Activated CD8-positive, alpha-beta memory T cell treated with anti-CD3 and anti-CD28 coated beads for 4 hours (primary cell): Measurements from ENCODE around the gene VILL.

Experiments used
- DNase-seq, 2 donors: peaks; one replicate each; pipeline ENCODE4 v3.0.0-alpha.2; 2020; ENCODE audit warnings: low read depth in 2 of 2

Gene VILL

GRCh38 chr3:38000965-38001455 lies 10.4 kb downstream of the VILL start:
- no peak for DNase-seq

DNA sequence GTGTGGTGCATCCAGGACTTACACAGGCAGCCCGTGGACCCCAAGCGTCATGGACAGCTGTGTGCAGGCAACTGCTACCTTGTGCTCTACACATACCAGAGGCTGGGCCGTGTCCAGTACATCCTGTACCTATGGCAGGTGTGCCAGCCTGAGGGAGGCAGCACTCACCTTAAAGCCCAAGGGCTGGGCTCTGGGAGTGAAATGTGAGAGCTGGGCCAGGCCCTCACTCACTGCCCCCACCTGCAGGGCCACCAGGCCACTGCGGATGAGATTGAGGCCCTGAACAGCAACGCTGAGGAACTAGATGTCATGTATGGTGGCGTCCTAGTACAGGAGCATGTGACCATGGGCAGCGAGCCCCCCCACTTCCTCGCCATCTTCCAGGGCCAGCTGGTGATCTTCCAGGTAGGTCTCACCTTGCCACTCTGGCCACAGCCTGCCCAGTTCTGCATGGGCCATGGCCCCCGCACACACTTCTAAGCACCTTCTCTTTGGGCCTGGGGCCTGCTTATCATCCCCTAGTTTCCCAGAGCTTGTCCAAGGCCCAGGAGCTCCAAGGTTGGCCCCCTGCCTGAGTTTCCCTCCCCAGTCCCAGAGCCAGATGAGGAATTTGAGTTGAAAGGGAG lies 11.0 kb downstream of the VILL start:
- no peak for DNase-seq

DNA sequence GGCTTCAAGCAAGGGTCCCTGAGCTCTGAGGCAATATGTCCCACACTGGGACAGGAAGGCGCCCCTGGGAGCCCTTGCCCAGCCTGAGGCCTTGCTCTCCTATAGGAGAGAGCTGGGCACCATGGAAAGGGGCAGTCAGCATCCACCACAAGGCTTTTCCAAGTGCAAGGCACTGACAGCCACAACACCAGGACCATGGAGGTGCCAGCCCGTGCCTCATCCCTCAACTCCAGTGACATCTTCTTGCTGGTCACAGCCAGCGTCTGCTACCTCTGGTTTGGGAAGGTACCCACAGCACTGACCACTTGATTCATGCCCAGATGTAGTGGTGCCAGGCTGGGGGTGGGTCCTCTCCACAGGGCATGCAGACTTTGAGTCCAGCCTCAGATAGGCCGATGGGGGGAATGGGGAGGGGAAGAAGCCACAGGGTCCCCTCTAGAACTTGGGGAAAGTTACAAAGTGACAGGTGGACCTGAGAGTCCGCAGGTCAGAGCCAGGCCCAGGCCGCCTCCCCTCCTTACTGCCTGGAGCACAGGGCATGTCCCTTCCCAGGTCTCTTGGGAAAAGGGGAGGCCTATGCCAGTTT lies 11.8 kb downstream of the VILL start:
- DNase-seq: no peak

DNA sequence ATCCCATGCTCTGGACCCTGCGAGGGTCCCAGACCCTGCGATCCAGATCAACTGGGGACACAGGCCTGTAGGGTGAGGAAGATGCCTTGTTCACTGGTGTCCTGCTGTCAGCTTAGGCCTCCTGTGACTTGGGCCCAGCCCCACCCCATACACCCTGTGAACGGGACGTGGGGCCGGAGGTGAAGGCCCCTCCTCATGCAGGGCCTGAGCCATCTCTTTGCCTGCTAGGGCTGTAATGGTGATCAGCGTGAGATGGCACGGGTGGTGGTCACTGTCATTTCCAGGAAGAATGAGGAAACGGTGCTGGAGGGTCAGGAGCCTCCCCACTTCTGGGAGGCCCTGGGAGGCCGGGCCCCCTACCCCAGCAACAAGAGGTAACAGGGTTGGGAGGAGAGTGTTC lies 12.4 kb downstream of the VILL start:
- no peak for DNase-seq

DNA sequence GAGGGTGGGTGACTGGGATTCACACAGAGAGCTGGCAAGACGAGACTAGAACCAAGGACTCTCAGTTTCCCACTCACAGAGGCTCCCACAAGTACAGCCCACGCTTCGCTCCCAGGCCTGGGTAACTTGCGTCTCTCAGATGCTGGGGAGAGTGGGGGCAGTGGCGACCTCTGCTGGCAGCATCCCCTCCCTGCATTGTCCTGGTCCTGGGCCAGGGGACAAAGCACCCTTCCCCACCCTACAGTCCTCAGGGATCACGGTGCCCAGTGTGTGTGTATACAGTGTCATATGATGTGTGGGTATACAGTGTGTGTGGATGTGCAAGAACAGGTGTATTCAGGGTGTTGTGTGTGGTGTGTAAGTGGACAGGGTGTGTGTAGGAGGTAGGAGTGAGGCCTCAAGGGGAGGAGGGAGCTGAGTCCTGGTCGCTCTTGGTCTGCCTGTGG lies 12.8 kb downstream of the VILL start:
- DNase-seq: no peak

DNA sequence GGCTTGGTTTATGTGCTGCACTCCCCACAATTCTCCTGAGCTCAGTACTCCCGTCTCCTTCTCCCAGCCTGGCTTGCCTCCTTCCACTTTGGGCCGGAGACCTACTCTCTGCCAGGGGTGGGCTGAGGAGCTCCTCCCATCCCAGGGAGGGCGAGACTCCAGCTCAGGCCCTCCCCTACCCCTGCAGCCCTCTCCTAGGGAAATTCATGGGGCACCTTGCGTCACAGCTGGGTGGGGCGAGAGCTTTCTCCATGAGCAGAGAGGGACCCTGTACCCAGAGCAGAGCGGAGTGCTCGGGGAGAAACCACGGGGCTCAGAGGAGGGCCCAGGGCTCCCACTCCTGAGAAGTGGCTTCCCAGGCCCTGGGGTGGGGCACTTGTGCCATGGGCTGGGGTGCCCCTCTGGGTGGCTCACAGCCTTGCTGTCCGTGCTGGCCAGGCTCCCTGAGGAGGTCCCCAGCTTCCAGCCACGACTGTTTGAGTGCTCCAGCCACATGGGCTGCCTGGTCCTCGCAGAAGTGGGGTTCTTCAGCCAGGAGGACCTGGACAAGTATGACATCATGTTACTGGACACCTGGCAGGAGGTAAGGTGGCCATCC lies 13.3 kb downstream of the VILL start:
- DNase-seq: no peak

DNA sequence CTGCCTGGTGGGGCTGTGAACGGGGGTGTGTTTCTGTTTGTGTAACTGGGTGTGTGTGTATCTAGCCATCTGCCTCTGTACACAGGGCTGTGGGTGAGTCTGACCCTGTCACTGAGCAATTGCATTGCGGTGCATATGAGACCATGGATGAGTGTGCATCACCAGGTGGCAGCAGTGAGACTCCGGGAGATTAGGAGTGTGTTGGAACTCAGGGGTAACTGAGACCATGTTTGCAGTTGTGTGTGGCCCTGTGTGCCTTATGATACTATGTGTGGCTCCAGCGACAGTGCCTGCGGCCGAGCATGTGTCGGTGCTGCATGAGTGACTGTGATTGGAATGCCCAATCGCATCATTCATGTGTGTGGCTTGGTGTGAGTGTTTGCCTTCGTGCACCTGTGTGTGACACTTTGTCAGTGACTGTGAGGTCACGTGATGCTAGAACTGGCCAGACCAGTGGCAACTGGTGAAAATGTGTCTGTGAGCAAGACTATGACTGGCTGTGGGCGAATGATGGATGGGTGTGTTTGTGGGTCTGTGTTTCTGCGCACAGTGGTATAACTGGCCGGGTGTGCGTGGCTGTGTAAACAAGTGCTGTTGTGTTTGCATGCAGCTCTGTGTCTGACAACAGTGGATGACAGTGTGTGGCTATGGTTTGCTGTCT lies 14.0 kb downstream of the VILL start:
- peak in 1 of 2 donors; percentile 27 for DNase-seq

- DNase-seq: no peak
Measured at GRCh38 chr3:38005076-38006020, 14.8 kb downstream of the VILL start.

GRCh38 chr3:38006031-38006430 lies 15.4 kb downstream of the VILL start:
- DNase-seq: no peak

DNA sequence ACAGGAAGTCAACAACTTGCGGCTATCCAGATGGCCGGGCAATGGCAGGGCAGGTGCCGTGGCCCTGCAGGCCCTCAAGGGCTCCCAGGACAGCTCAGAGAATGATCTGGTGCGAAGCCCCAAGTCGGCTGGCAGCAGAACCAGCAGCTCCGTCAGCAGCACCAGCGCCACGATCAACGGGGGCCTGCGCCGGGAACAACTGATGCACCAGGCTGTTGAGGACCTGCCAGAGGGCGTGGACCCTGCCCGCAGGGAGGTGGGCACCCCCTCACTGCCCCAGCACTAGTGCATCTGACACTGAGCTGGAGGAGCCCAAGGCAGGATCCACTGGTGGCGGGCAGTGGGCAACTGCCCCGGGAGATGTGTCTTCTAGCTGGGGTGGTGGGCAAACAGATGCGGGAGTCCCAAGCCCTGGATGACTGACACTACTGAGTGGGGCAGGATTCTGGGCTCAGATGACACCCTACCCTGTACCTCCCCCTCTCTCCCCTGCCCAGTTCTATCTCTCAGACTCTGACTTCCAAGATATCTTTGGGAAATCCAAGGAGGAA lies 15.9 kb downstream of the VILL start:
- no peak for DNase-seq

DNA sequence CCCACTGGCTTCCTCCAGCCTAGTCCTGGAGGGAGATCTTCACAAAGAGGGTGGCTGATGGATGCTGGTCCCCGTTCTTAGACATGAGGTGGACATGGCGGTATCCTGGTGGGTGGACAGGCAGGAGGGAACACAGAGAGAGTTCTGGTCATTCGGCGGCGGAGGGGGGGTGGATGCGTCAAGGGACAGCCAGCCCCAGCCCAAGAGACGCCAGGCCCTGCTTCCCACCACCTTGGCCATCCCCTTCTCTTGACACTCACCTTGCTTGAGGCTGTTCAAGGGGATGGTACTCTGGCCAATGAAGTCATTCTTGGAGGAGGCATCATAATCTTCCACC lies 17.1 kb downstream of the VILL start:
- no peak for DNase-seq

GRCh38 chr3:38008191-38008701 lies 17.7 kb downstream of the VILL start:
- DNase-seq: no peak

GRCh38 chr3:38008971-38009580 lies 18.5 kb downstream of the VILL start:
- DNase-seq: no peak

- DNase-seq: no peak
Measured at GRCh38 chr3:38009807-38010591, 19.4 kb downstream of the VILL start.

- no peak for DNase-seq
Measured at GRCh38 chr3:38011111-38011510, 20.5 kb downstream of the VILL start.

DNA sequence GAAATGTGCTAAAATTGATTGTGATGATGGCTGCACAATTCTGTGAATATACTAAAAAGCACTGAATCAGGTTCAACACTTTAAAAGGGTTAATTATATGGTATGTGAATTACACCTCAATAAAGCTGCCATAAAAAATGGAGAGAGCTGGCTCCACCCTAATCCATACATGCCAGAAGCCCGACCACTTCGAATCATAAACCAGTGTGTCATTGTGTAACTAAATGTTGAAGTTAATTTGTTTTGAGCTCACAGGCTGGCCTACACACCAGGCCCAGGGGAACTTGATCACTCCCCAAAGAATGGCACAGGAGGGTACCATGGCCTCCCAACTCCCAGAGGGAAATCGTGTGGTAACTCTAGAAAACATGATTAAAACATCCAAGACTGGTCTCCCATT lies 24.9 kb downstream of the VILL start:
- no peak for DNase-seq

- DNase-seq: no peak
Measured at GRCh38 chr3:38015984-38016383, 25.4 kb downstream of the VILL start.

DNA sequence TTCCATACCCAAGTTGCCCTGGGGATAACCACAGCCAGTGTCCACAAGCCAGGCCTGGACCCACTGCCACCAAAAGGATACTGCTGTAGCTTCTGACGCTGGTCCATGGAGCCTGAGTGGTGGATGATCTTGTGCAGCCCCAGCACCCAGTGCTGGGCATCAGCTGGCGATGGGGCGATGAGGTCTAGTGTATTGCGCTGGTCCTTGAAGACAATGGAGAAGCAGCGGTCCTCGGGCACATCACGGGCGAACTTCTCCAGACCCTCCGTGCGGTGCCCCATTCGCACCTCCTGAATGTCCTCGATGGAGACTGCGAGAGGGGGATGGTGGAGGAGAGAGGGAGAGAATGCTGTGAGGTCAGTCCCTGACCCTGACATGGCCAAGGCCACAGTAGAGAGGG lies 25.8 kb downstream of the VILL start:
- no peak for DNase-seq

DNA sequence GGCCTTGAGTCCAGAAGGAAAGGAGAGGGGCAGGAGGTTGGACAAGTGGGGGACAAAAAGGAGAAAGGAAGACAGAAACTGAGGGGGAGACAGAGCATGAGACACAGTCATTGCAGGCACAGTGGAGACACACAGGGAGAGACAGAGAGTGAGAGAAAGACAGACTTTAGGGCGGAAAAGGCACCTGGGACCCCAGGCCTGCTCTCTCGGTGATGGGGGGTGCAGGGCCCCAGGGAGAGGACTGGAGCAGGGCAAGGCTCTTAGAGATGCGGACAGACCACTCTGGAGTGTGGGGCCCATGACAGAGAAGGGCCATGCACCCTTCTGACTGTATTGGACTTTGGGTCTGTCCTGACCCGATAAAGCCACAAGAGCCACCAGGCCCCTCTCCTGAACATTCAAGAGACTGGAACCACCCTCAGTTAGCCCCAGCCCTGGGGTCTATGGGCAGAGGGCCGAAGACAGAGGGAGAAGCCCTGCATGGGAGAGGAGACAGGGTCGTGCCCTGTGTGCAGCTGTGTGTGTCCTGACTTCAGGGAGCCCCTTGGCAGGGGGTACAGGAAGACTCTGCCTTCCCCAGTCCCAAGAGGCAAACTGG lies 26.4 kb downstream of the VILL start:
- DNase-seq: no peak
